ENCODE data around the gene FRMD7. TPM values are rescaled to one million over a fixed set of nuclear protein-coding genes. Genes with fewer than 3 reads are reported as not detected.

The FRMD7 gene
- total RNA-seq, 3 donors from 2014 or later (not counting 1 experiment from before 2014, with no cell fraction given), result not detected

DNA sequence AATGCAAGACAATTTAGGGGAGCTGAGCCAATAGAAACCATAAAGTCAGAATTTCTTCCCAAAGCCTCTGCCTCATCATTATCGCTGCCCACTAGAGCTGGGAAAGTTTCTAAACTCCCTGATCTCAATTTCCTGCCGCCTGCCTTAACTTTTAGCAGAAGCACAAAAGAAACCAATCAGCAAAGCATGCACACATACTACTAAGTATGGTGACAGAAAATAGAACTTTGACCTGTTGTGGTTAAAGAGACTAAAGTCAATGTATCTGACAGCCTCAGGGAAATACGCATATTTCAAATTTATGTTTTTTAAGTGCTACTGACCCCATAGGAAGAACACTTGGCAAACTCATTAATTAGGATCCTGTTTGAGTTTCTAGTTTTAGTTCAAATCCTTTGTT is 94.7 kb downstream of the FRMD7 start:
- no CpG with 5 or more reads among the region's 3 CpGs for WGBS (ENCODE audit: insufficient coverage)
- Histone ChIP-seq H3K27ac (ENCODE audit: low read length) (no peak overlapping the region), H3K27me3 (ENCODE audit: control insufficient read depth, insufficient read depth, low read length) (no peaks in the 10 kb centered on the region), H3K4me3 (ENCODE audit: low read length) (no peak overlapping the region), H3K4me1 (ENCODE audit: control insufficient read depth, insufficient read depth, low read length) (peaks cover 14% of the 10 kb centered on the region), H3K36me3 (ENCODE audit: control insufficient read depth, insufficient read depth, low read length) (no peaks in the 10 kb centered on the region), H3K9me3 (ENCODE audit: control insufficient read depth, insufficient read depth, low read length) (no peaks in the 10 kb centered on the region)
- intact Hi-C loops (cut with micrococcal nuclease), result no loop called here
- no peak overlapping the region for H3K4me3 Mint-ChIP-seq
- TF ChIP-seq, protein P1, sequence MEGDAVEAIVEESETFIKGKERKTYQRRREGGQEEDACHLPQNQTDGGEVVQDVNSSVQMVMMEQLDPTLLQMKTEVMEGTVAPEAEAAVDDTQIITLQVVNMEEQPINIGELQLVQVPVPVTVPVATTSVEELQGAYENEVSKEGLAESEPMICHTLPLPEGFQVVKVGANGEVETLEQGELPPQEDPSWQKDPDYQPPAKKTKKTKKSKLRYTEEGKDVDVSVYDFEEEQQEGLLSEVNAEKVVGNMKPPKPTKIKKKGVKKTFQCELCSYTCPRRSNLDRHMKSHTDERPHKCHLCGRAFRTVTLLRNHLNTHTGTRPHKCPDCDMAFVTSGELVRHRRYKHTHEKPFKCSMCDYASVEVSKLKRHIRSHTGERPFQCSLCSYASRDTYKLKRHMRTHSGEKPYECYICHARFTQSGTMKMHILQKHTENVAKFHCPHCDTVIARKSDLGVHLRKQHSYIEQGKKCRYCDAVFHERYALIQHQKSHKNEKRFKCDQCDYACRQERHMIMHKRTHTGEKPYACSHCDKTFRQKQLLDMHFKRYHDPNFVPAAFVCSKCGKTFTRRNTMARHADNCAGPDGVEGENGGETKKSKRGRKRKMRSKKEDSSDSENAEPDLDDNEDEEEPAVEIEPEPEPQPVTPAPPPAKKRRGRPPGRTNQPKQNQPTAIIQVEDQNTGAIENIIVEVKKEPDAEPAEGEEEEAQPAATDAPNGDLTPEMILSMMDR (IDR thresholded peaks at IDR 0.05), result no peak
- H3K27ac Mint-ChIP-seq, result peak overlapping the region; percentile 62 to 66
- peaks cover 0 to 9% of the 10 kb centered on the region in 2 donors for H3K27me3 Mint-ChIP-seq (ENCODE audit: low read depth in 2 of 2)
- ATAC-seq, result no peak
- no peaks in the 10 kb centered on the region for H3K9me3 Mint-ChIP-seq
- H3K4me1 Mint-ChIP-seq, result peaks cover 59 to 72% of the 10 kb centered on the region in 2 donors
- H3K36me3 Mint-ChIP-seq, result no peaks in the 10 kb centered on the region
- no peak for DNase-seq

DNA sequence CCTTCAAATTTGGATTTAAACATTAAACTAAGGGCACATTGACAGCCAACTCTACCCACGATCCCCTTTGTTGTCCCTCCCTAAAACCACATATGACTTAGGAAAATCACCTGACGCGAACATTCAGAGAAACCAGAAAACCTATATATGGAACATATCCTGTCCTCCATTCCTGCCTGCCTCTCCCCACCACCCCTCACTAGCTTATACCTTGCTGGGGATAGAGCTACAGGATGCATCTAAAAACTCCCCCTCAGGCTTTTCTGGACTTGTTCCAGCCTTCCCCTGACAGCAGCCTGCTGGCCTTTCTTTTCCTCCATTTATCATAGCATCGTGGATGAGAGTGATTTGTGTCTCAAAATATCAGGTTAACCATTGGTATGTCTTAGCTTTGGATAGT is 96.0 kb downstream of the FRMD7 start:
- Mint-ChIP-seq H3K36me3 (no peaks in the 10 kb centered on the region), H3K27me3 (ENCODE audit: low read depth in 2 of 2) (no peaks in the 10 kb centered on the region), H3K4me3 (peak overlapping the region; percentile 52), H3K4me1 (peaks cover 61 to 74% of the 10 kb centered on the region in 2 donors), H3K9me3 (no peaks in the 10 kb centered on the region), H3K27ac (peak overlapping the region; percentile 39 to 85)
- peak in 1 of 2 donors; percentile 13 for DNase-seq
- H3K9me3 ChIP-seq (ENCODE audit: control insufficient read depth, insufficient read depth, low read length), result no peaks in the 10 kb centered on the region
- H3K27me3 ChIP-seq (ENCODE audit: control insufficient read depth, insufficient read depth, low read length), result no peaks in the 10 kb centered on the region
- TF ChIP-seq, protein P1 (IDR thresholded peaks at IDR 0.05), result no peak
- no peak overlapping the region for H3K27ac ChIP-seq (ENCODE audit: low read length)
- no peak overlapping the region for H3K4me3 ChIP-seq (ENCODE audit: low read length)
- H3K4me1 ChIP-seq (ENCODE audit: control insufficient read depth, insufficient read depth, low read length), result peaks cover 19% of the 10 kb centered on the region
- intact Hi-C loops (cut with micrococcal nuclease), result no loop called here
- ATAC-seq, result no peak
- H3K36me3 ChIP-seq (ENCODE audit: control insufficient read depth, insufficient read depth, low read length), result no peaks in the 10 kb centered on the region
- WGBS (ENCODE audit: insufficient coverage), result 32% methylated on average over 3 of the region's 4 CpGs

DNA sequence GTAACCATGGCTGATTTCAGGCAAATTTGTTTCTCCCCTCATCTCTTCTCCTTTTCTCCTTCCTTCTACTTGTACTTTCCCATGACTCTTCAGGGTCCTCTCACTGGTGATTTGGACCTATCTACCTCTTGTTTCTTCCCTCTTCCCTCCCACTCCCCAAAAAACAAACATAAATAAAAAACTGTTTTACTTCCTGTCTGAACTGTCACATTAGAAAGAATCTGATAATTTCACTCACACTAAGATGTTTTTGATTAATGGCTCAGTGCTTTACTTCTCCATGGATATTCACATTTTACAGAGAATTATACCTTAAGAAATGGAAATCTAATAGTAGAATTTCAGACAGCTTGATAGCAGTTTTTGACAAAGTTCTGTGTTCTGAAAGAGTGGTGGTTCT is 97.6 kb downstream of the FRMD7 start:
- no peaks in the 10 kb centered on the region for H3K27me3 Mint-ChIP-seq (ENCODE audit: low read depth in 2 of 2)
- H3K4me1 Mint-ChIP-seq, result peaks cover 57 to 70% of the 10 kb centered on the region in 2 donors
- no peaks in the 10 kb centered on the region for H3K36me3 Mint-ChIP-seq
- Histone ChIP-seq H3K27me3 (ENCODE audit: control insufficient read depth, insufficient read depth, low read length) (no peaks in the 10 kb centered on the region), H3K4me3 (ENCODE audit: low read length) (no peak overlapping the region), H3K4me1 (ENCODE audit: control insufficient read depth, insufficient read depth, low read length) (peaks cover 17% of the 10 kb centered on the region), H3K36me3 (ENCODE audit: control insufficient read depth, insufficient read depth, low read length) (no peaks in the 10 kb centered on the region), H3K9me3 (ENCODE audit: control insufficient read depth, insufficient read depth, low read length) (no peaks in the 10 kb centered on the region), H3K27ac (ENCODE audit: low read length) (no peak overlapping the region)
- intact Hi-C loops (cut with micrococcal nuclease), result no loop called here
- DNase-seq (no peak), ATAC-seq (no peak)
- H3K4me3 Mint-ChIP-seq, result no peak overlapping the region
- TF ChIP-seq, protein P1 (IDR thresholded peaks at IDR 0.05), result no peak
- no peaks in the 10 kb centered on the region for H3K9me3 Mint-ChIP-seq
- peak overlapping the region; percentile 9 to 84 for H3K27ac Mint-ChIP-seq

Other genes starting within 250 kb of the FRMD7 start
- gene STK26, start 104.7 kb downstream of the FRMD7 start, total RNA-seq, result 10 to 100 TPM; 62.5 to 81.0 (median 66.5) TPM
- gene RAP2C, start 91.4 kb upstream of the FRMD7 start, total RNA-seq, result 10 to 100 TPM; 58.1 to 66.4 (median 60.0) TPM